Activated B cell treated with CpG ODN at 0.5 μM for 24 hours (primary cell): ENCODE results near the gene SNX6. TPM values are rescaled to one million over a fixed set of nuclear protein-coding genes. Genes with fewer than 3 reads are reported as not detected.
"Not testable (repeated sequence)": the region's sequence is repeated elsewhere in the genome, so short reads cannot be mapped to it uniquely, and the experiment has no call there.

Source experiments
- ATAC-seq: fragments of 200-7000 bp; cut with Tn5 transposase; one replicate; pipeline ENCODE4 v1.10.0; 2021; ENCODE audit warnings: low read depth, mild to moderate bottlenecking, moderate library complexity
- CTCF ChIA-PET: fragments of 350-600 bp; sonication (Branson Sonifier 250); formaldehyde crosslinking; loops from one replicate; lab custom pipeline; 2021; ENCODE audit warnings: antibody characterized with exemption; lab: Charles Lee
- POLR2A ChIA-PET: fragments of 350-600 bp; sonication (Branson Sonifier 250); formaldehyde crosslinking; loops from one replicate; lab custom pipeline; 2021; ENCODE audit warnings: antibody characterized with exemption; lab: Charles Lee
- DNase-seq: peaks from one replicate; pipeline ENCODE4 v3.0.0; 2022
- H3K27ac Mint-ChIP-seq: one replicate; pipeline ENCODE4 v1.8.0; 2020; ENCODE audit warnings: mixed read lengths
- H3K27me3 Mint-ChIP-seq: one replicate; pipeline ENCODE4 v1.8.0; 2021; ENCODE audit warnings: mixed read lengths
- H3K36me3 Mint-ChIP-seq: one replicate; pipeline ENCODE4 v1.8.0; 2021; ENCODE audit warnings: low read depth, mixed read lengths
- H3K4me1 Mint-ChIP-seq: one replicate; pipeline ENCODE4 v1.8.0; 2021; ENCODE audit warnings: mixed read lengths
- H3K4me3 Mint-ChIP-seq: one replicate; pipeline ENCODE4 v1.8.0; 2020; ENCODE audit warnings: mild to moderate bottlenecking, mixed read lengths
- H3K9me3 Mint-ChIP-seq: one replicate; pipeline ENCODE4 v1.8.0; 2020; ENCODE audit warnings: mixed read lengths
- intact Hi-C: fragments of 100-400 bp; cut with micrococcal nuclease; formaldehyde crosslinking; loops from one replicate; pipeline ENCODE4 v1.15.1; 2024
- total RNA-seq: library from RNA; stranded (reverse); gene quantifications from 2 replicates; pipeline ENCODE4 v1.2.3, GENCODE V29; 2022
- TF ChIP-seq, protein P1 (sequence below): fragments of 200-600 bp; IDR thresholded peaks from one replicate; pipeline ENCODE4 v1.8.0; 2022; ENCODE audit warnings: antibody characterized with exemption, mild to moderate bottlenecking

The SNX6 gene
- total RNA-seq, 1 donor from 2014 or later: 56.0 TPM

GRCh38 chr14:34662561-34663088 lies 32.7 kb upstream of the SNX6 start:
- DNase-seq (no peak), ATAC-seq (no peak)
- H3K36me3 Mint-ChIP-seq: no peaks in the 10 kb centered on the region
- no peaks in the 10 kb centered on the region for H3K27me3 Mint-ChIP-seq
- no peak overlapping the region for H3K4me3 Mint-ChIP-seq
- peaks cover 10% of the 10 kb centered on the region for H3K9me3 Mint-ChIP-seq
- POLR2A ChIA-PET: no interaction called here
- CTCF ChIA-PET: interaction anchor here (1.3 kb wide), 1 partner anchor 61 kb away, joined by 3 read pairs; no protein-coding TSS in a partner anchor
- no peaks in the 10 kb centered on the region for H3K4me1 Mint-ChIP-seq
- TF ChIP-seq, protein P1, sequence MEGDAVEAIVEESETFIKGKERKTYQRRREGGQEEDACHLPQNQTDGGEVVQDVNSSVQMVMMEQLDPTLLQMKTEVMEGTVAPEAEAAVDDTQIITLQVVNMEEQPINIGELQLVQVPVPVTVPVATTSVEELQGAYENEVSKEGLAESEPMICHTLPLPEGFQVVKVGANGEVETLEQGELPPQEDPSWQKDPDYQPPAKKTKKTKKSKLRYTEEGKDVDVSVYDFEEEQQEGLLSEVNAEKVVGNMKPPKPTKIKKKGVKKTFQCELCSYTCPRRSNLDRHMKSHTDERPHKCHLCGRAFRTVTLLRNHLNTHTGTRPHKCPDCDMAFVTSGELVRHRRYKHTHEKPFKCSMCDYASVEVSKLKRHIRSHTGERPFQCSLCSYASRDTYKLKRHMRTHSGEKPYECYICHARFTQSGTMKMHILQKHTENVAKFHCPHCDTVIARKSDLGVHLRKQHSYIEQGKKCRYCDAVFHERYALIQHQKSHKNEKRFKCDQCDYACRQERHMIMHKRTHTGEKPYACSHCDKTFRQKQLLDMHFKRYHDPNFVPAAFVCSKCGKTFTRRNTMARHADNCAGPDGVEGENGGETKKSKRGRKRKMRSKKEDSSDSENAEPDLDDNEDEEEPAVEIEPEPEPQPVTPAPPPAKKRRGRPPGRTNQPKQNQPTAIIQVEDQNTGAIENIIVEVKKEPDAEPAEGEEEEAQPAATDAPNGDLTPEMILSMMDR: no peak
- H3K27ac Mint-ChIP-seq: no peak overlapping the region
- intact Hi-C loops: no loop called here

- Mint-ChIP-seq H3K27me3 (no peaks in the 10 kb centered on the region), H3K9me3 (peaks cover 10% of the 10 kb centered on the region), H3K27ac (no peak overlapping the region), H3K4me3 (no peak overlapping the region), H3K4me1 (no peaks in the 10 kb centered on the region), H3K36me3 (no peaks in the 10 kb centered on the region)
- DNase-seq: no peak
- intact Hi-C loops: no loop called here
- no peak for ATAC-seq
- POLR2A ChIA-PET: no interaction called here
- CTCF ChIA-PET: no interaction called here
- TF ChIP-seq, protein P1: no peak
Observed at GRCh38 chr14:34660796-34661195, 30.8 kb upstream of the SNX6 start.

DNA sequence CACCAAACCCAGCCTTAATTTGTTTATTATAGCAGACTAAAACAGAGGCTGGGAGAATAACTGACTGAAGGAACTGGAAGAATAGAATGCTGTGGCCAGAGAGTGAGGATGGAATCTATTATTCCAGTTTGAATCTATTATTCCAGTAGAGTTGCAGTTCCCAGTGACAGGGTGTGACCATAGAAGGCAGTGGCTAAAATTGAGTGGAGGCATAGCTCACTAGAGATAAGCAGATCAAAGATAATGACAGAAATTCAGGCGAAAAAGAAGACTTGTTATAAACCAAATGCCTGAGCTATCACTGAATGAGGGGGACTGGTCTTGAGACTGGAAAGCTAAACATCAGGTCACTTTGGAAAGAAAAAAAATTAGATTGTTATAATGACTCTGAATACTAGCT lies 26.0 kb upstream of the SNX6 start:
- H3K36me3 Mint-ChIP-seq: no peaks in the 10 kb centered on the region
- intact Hi-C loops: no loop called here
- no peak overlapping the region for H3K27ac Mint-ChIP-seq
- DNase-seq: no peak
- H3K4me1 Mint-ChIP-seq: no peaks in the 10 kb centered on the region
- peaks cover 4% of the 10 kb centered on the region for H3K9me3 Mint-ChIP-seq
- ChIA-PET POLR2A (no interaction called here), CTCF (no interaction called here)
- ATAC-seq: no peak
- no peaks in the 10 kb centered on the region for H3K27me3 Mint-ChIP-seq
- H3K4me3 Mint-ChIP-seq: no peak overlapping the region
- TF ChIP-seq, protein P1: no peak

DNA sequence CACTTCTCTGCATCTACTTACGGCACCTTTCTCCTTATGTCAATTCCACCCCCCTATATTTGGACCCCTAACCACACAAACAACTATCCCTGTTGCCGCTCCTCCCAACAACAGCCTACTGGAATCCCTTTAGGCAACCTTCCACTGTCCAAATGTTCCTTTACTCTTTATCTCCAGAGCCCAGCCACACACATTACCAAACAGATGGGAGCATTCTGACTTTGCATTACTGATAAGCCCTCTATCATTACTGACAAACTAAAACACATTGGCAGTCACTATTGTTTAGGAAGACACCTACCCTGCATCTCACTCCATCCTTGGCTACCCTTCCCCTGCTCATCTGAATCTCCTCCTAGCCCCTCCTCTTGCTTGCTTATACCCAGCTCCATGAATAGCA lies 23.1 kb upstream of the SNX6 start:
- ATAC-seq, H3K27ac Mint-ChIP-seq, H3K4me1 Mint-ChIP-seq, intact Hi-C loops, POLR2A ChIA-PET, H3K4me3 Mint-ChIP-seq, DNase-seq, CTCF ChIA-PET, H3K9me3 Mint-ChIP-seq, H3K36me3 Mint-ChIP-seq, H3K27me3 Mint-ChIP-seq: not testable (repeated sequence)

DNA sequence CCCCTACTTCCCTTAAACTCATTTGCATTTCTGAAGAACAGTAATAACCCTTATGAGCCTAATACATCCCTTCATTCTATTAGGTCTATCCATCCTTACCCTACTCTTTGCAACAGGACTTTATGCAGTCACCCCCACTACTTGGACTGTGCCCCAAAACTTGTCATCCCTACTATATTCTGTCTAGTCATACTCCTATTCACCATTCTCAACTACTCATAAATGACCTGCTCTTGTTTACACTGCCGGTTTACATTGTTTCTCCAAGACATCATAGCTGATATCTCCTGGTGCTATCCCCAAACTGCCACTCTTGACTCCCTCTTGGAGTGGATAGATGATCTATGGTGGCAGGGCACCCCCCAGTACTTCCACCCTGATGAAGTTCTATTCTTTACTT lies 22.4 kb upstream of the SNX6 start:
- ATAC-seq, CTCF ChIA-PET, H3K27me3 Mint-ChIP-seq, H3K9me3 Mint-ChIP-seq, DNase-seq, intact Hi-C loops, H3K27ac Mint-ChIP-seq, H3K4me3 Mint-ChIP-seq, H3K36me3 Mint-ChIP-seq, POLR2A ChIA-PET, H3K4me1 Mint-ChIP-seq: not testable (repeated sequence)

GRCh38 chr14:34650786-34651584 lies 21.0 kb upstream of the SNX6 start:
- ChIA-PET POLR2A (no interaction called here), CTCF (no interaction called here)
- no peak for ATAC-seq
- Mint-ChIP-seq H3K27ac (no peak overlapping the region), H3K4me3 (no peak overlapping the region), H3K36me3 (no peaks in the 10 kb centered on the region), H3K4me1 (no peaks in the 10 kb centered on the region), H3K27me3 (no peaks in the 10 kb centered on the region), H3K9me3 (no peaks in the 10 kb centered on the region)
- DNase-seq: no peak
- intact Hi-C loops: no loop called here
- TF ChIP-seq, protein P1: no peak

GRCh38 chr14:34650006-34650405 lies 20.1 kb upstream of the SNX6 start:
- H3K36me3 Mint-ChIP-seq, H3K27me3 Mint-ChIP-seq, DNase-seq, H3K9me3 Mint-ChIP-seq, POLR2A ChIA-PET, H3K27ac Mint-ChIP-seq, CTCF ChIA-PET, H3K4me1 Mint-ChIP-seq, ATAC-seq, intact Hi-C loops, H3K4me3 Mint-ChIP-seq: not testable (repeated sequence)
